Type B pancreatic cell (in vitro differentiated cells): ENCODE results near the gene ECM2. TPM values are rescaled to one million over a fixed set of nuclear protein-coding genes. Genes with fewer than 3 reads are reported as not detected.

Experiments
- DNase-seq: peaks from one replicate; pipeline ENCODE4 v3.0.0; 2021; ENCODE audit warnings: mixed read lengths; ENCODE audit not compliant: unreplicated experiment; ENCODE audit errors: extremely low spot score
- H3K27ac Mint-ChIP-seq: 2 replicates; pipeline ENCODE4 v1.8.0; 2021; ENCODE audit warnings: mild to moderate bottlenecking, mixed read lengths
- H3K27me3 Mint-ChIP-seq: 2 replicates; pipeline ENCODE4 v1.8.0; 2021; ENCODE audit warnings: mixed read lengths
- H3K36me3 Mint-ChIP-seq: 2 replicates; pipeline ENCODE4 v1.8.0; 2021; ENCODE audit warnings: mixed read lengths
- H3K4me1 Mint-ChIP-seq: one replicate; pipeline ENCODE4 v1.8.0; 2021; ENCODE audit warnings: mixed read lengths; ENCODE audit not compliant: unreplicated experiment
- H3K4me3 Mint-ChIP-seq: 2 replicates; pipeline ENCODE4 v1.8.0; 2021; ENCODE audit warnings: mild to moderate bottlenecking, mixed read lengths
- H3K9me3 Mint-ChIP-seq: 2 replicates; pipeline ENCODE4 v1.8.0; 2021; ENCODE audit warnings: mixed read lengths
- CTCF ChIP-seq: fragments of 200-600 bp; sonication (generic); conservative IDR thresholded peaks from 2 replicates; pipeline ENCODE4 v1.5.0; 2021; ENCODE audit warnings: antibody characterized with exemption, mild to moderate bottlenecking
- total RNA-seq: library from RNA; stranded (reverse); gene quantifications from 2 replicates; pipeline ENCODE4 v1.2.1, GENCODE V29; 2021; ENCODE audit warnings: low replicate concordance

The ECM2 gene
- total RNA-seq, 1 donor from 2014 or later: 0.51 TPM

DNA sequence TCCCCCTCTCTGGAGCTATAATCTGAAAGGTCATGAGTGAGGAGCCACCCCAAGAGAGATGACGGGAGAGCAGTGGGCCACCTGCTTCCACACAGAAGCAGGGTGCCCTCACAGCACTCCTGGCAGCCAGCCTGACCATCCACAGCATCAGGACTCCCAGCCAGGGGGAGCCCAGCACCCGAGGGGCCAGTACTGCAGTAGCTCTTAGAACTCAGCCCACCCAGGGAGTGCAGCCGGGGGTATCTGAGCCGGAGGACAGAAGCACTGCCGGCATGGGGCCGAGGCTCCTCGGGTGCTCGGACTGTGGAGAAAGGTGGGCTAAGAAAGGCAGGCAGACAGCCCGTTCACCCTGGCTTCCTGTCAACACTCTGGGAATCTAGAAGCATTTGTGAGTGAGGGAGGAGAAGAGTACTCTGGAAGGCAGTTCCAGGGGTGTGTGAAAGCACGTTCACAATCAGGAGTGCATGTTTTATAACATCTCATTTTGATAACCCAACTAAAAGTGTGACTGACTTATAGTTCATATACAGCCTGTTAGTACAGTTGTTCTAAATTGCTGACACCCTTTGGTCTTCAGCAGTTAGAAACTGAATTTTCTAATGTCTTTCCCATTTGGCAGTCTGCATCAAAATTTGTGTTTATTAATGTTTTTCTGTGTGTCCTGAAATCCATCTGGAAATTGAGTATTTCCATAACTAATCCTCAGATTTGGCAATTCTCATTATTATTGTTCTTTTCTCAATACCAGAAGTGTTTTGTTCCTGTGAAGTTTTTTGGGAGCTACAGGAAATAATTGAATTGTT lies 27.6 kb downstream of the ECM2 start:
- no peak for DNase-seq
- Mint-ChIP-seq H3K27me3 (no peaks in the 10 kb centered on the region), H3K27ac (no peak overlapping the region), H3K4me1 (no peaks in the 10 kb centered on the region), H3K4me3 (no peak overlapping the region), H3K9me3 (no peaks in the 10 kb centered on the region), H3K36me3 (no peaks in the 10 kb centered on the region)
- TF ChIP-seq CTCF: no peak

- Mint-ChIP-seq H3K27ac (no peak overlapping the region), H3K27me3 (no peaks in the 10 kb centered on the region), H3K4me3 (no peak overlapping the region), H3K9me3 (no peaks in the 10 kb centered on the region), H3K4me1 (no peaks in the 10 kb centered on the region), H3K36me3 (no peaks in the 10 kb centered on the region)
- TF ChIP-seq CTCF: no peak
- no peak for DNase-seq
Observed at GRCh38 chr9:92507496-92507895, 28.3 kb downstream of the ECM2 start.

GRCh38 chr9:92507005-92507404 lies 28.8 kb downstream of the ECM2 start:
- H3K36me3 Mint-ChIP-seq: no peaks in the 10 kb centered on the region
- H3K27me3 Mint-ChIP-seq: no peaks in the 10 kb centered on the region
- no peak overlapping the region for H3K27ac Mint-ChIP-seq
- DNase-seq: no peak
- no peaks in the 10 kb centered on the region for H3K4me1 Mint-ChIP-seq
- TF ChIP-seq CTCF: no peak
- no peaks in the 10 kb centered on the region for H3K9me3 Mint-ChIP-seq
- H3K4me3 Mint-ChIP-seq: no peak overlapping the region

- no peaks in the 10 kb centered on the region for H3K9me3 Mint-ChIP-seq
- no peaks in the 10 kb centered on the region for H3K36me3 Mint-ChIP-seq
- no peak overlapping the region for H3K4me3 Mint-ChIP-seq
- no peak overlapping the region for H3K27ac Mint-ChIP-seq
- no peaks in the 10 kb centered on the region for H3K4me1 Mint-ChIP-seq
- H3K27me3 Mint-ChIP-seq: no peaks in the 10 kb centered on the region
- DNase-seq: no peak
- no peak for TF ChIP-seq CTCF
Observed at GRCh38 chr9:92506184-92506857, 29.5 kb downstream of the ECM2 start.

GRCh38 chr9:92504881-92505280 lies 30.9 kb downstream of the ECM2 start:
- H3K36me3 Mint-ChIP-seq: no peaks in the 10 kb centered on the region
- no peaks in the 10 kb centered on the region for H3K9me3 Mint-ChIP-seq
- DNase-seq: no peak
- H3K27ac Mint-ChIP-seq: no peak overlapping the region
- H3K4me3 Mint-ChIP-seq: no peak overlapping the region
- TF ChIP-seq CTCF: no peak
- no peaks in the 10 kb centered on the region for H3K27me3 Mint-ChIP-seq
- no peaks in the 10 kb centered on the region for H3K4me1 Mint-ChIP-seq
